C4-2B (cell line): Measurements from ENCODE around the gene CHST14.

Experiments
- CTCF ChIP-seq: fragments of 450-650 bp; conservative IDR thresholded peaks from 2 replicates; pipeline ENCODE4 v1.5.1; 2017; ENCODE audit warnings: mild to moderate bottlenecking
- ZFX ChIP-seq: fragments of 450-650 bp; IDR thresholded peaks from 2 replicates; pipeline ENCODE4 v1.6.1; 2017

DNA sequence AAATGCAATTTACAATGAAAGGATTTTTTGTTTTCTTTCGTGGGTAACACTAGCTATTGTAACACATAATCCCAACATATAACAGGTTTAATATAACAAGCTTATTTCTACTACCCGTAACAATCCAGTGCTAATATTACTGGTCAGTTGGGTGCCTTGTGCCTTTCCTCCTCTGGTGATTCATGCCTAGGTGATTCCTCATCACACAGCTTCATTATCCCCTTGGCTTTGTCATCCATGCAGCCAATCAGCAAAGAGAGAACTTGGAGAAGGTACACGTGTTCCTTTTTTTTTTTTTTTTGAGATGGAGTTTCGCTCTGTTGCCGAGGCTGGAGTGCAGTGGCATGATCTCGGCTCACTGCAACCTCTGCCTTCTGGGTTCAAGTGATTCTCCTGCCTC, 30.7 kb downstream of the CHST14 start:
- TF ChIP-seq CTCF (no peak), ZFX (no peak)
